Erythroblast (primary cell): ENCODE results near the gene FOXD4L1.
"Not testable (repeated sequence)": the region's sequence is repeated elsewhere in the genome, so short reads cannot be mapped to it uniquely, and the experiment has no call there.

Source experiments
- GATA1 ChIP-seq: IDR thresholded peaks from 2 replicates; pipeline ENCODE4 v1.6.1; 2011; ENCODE audit warnings: low read depth, mild to moderate bottlenecking, control low read depth, low read length, moderate library complexity
- POLR2A ChIP-seq: IDR thresholded peaks from 2 replicates; pipeline ENCODE4 v1.6.1; 2011; ENCODE audit warnings: mild to moderate bottlenecking, low read length

DNA sequence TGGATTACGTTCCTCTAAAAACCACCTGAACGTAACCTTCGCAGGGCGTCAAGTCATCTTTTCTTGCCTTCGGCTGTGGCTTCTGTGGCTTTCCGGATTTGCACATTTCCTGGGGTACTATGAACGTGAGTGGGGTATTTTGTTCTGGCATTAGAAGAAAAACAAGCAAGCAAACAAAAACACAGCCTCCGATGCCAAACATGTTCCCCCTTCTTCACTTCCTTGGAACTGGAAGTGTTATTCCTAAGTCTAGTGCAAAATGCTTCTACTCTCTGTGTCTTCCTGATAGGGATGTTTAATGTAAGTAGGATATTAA is 2.2 kb downstream of the FOXD4L1 start:
- TF ChIP-seq POLR2A, GATA1: not testable (repeated sequence)
